AG08396 (cell line): Measurements from ENCODE around the gene CLIP2.
A peak's percentile ranks its signal among the peaks of the same experiment; 100 is the strongest.
"Not testable (repeated sequence)": the region's sequence is repeated elsewhere in the genome, so short reads cannot be mapped to it uniquely, and the experiment has no call there.

Experiments used
- DNase-seq: peaks from one replicate; pipeline ENCODE4 v3.0.0; 2012; ENCODE audit warnings: low spot score, mixed read lengths

CLIP2 gene

GRCh38 chr7:74297516-74298233 is 8.5 kb downstream of the CLIP2 start:
- DNase-seq: no peak

GRCh38 chr7:74299401-74299800 is 10.2 kb downstream of the CLIP2 start:
- no peak for DNase-seq

- DNase-seq: no peak
Observed at GRCh38 chr7:74300926-74301325, 11.7 kb downstream of the CLIP2 start.

GRCh38 chr7:74302745-74303221 is 13.6 kb downstream of the CLIP2 start:
- DNase-seq: no peak

- no peak for DNase-seq
Observed at GRCh38 chr7:74304550-74304949, 15.3 kb downstream of the CLIP2 start.

GRCh38 chr7:74306004-74306729 is 17.0 kb downstream of the CLIP2 start:
- DNase-seq: no peak

- DNase-seq: peak; percentile 73
Observed at GRCh38 chr7:74306730-74307469, 17.7 kb downstream of the CLIP2 start.

- no peak for DNase-seq
Observed at GRCh38 chr7:74307738-74308505, 18.7 kb downstream of the CLIP2 start.

GRCh38 chr7:74309181-74309580 is 20.0 kb downstream of the CLIP2 start:
- DNase-seq: no peak

- DNase-seq: no peak
Observed at GRCh38 chr7:74311305-74311744, 22.1 kb downstream of the CLIP2 start.

GRCh38 chr7:74312418-74313028 is 23.3 kb downstream of the CLIP2 start:
- no peak for DNase-seq

GRCh38 chr7:74315891-74316290 is 26.7 kb downstream of the CLIP2 start:
- DNase-seq: not testable (repeated sequence)

GRCh38 chr7:74317146-74317782 is 28.1 kb downstream of the CLIP2 start:
- no peak for DNase-seq

- no peak for DNase-seq
Observed at GRCh38 chr7:74318043-74318442, 28.8 kb downstream of the CLIP2 start.

GRCh38 chr7:74320645-74321221 is 31.5 kb downstream of the CLIP2 start:
- DNase-seq: no peak

GRCh38 chr7:74322892-74323291 is 33.7 kb downstream of the CLIP2 start:
- not testable (repeated sequence) for DNase-seq

- no peak for DNase-seq
Observed at GRCh38 chr7:74324531-74325209, 35.5 kb downstream of the CLIP2 start.

- no peak for DNase-seq
Observed at GRCh38 chr7:74325210-74325565, 36.0 kb downstream of the CLIP2 start.

GRCh38 chr7:74329225-74329624 is 40.0 kb downstream of the CLIP2 start:
- DNase-seq: no peak
